IPS-15b (cell line): ENCODE results near the gene C12orf75.
"Not testable (repeated sequence)": the region's sequence is repeated elsewhere in the genome, so short reads cannot be mapped to it uniquely, and the experiment has no call there.

Experiments
- H3K27me3 ChIP-seq: one replicate; pipeline ENCODE4 v1.6.1; 2013; ENCODE audit warnings: low read length; ENCODE audit not compliant: control insufficient read depth, insufficient read depth
- H3K36me3 ChIP-seq: one replicate; pipeline ENCODE4 v1.6.1; 2013; ENCODE audit warnings: low read length; ENCODE audit not compliant: control insufficient read depth, insufficient read depth
- H3K4me1 ChIP-seq: one replicate; pipeline ENCODE4 v1.6.1; 2013; ENCODE audit warnings: mild to moderate bottlenecking, low read length; ENCODE audit not compliant: control insufficient read depth, insufficient read depth
- H3K4me3 ChIP-seq: one replicate; pipeline ENCODE4 v1.5.1; 2013; ENCODE audit warnings: low read depth, low read length
- H3K9ac ChIP-seq: one replicate; pipeline ENCODE4 v1.6.1; 2013; ENCODE audit warnings: low read depth, mild to moderate bottlenecking, low read length
- H3K9me3 ChIP-seq: one replicate; pipeline ENCODE4 v1.6.1; 2013; ENCODE audit warnings: mild to moderate bottlenecking, low read length; ENCODE audit not compliant: control insufficient read depth, insufficient read depth

The C12orf75 gene

DNA sequence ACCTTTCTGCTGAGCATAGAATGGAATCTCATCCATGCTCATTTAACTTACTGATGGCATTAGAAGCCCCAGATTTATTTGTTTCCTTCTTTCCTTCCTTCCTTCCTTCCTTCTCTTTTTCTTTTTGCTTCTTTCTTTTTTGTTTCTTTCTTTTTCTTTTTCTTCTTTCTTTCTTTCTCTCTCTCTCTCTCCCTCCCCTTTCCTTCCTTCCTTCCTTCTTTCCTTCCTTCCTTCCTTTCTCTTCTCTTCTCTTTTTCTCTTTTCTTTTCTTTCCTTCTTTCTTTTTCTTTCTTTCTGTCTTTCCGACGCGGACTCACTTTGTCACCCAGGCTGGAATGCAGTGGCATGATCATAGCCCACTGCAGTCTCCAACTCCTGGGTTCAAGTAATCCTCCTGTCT, 55.9 kb downstream of the C12orf75 start:
- no peaks in the 10 kb centered on the region for H3K4me1 ChIP-seq
- no peak overlapping the region for H3K4me3 ChIP-seq
- no peaks in the 10 kb centered on the region for H3K27me3 ChIP-seq
- H3K9me3 ChIP-seq: no peaks in the 10 kb centered on the region
- H3K9ac ChIP-seq: no peak overlapping the region
- no peaks in the 10 kb centered on the region for H3K36me3 ChIP-seq

GRCh38 chr12:105391231-105391630, 60.7 kb downstream of the C12orf75 start:
- H3K9me3 ChIP-seq: no peaks in the 10 kb centered on the region

DNA sequence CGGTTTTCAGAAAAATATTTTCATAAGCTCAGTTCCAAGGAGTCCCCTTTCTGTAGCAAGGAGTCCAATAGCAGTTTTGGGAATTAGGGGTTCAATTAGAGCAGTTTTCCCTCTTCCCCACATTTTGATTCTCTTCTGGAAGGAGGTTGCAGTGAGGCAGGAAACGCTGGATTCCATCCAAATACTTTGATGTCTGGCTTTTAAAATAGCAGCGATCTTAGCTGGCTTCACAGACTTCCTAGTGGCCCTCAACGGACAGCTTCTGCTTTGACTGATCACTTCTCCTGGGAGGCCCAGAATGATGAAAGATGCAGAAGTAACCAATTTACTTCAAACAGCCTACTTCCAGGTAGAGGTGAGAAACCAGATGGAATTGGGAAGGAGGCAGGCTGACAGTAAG, 63.1 kb downstream of the C12orf75 start:
- Histone ChIP-seq H3K9ac (no peak overlapping the region), H3K9me3 (no peaks in the 10 kb centered on the region), H3K36me3 (no peaks in the 10 kb centered on the region), H3K4me3 (no peak overlapping the region), H3K27me3 (no peaks in the 10 kb centered on the region), H3K4me1 (no peaks in the 10 kb centered on the region)

More at GRCh38 chr12:105391231-105391630, 60.7 kb downstream of the C12orf75 start:
- Histone ChIP-seq H3K27me3 (no peaks in the 10 kb centered on the region), H3K4me1 (no peaks in the 10 kb centered on the region), H3K4me3 (no peak overlapping the region), H3K9ac (no peak overlapping the region), H3K36me3 (no peaks in the 10 kb centered on the region)

DNA sequence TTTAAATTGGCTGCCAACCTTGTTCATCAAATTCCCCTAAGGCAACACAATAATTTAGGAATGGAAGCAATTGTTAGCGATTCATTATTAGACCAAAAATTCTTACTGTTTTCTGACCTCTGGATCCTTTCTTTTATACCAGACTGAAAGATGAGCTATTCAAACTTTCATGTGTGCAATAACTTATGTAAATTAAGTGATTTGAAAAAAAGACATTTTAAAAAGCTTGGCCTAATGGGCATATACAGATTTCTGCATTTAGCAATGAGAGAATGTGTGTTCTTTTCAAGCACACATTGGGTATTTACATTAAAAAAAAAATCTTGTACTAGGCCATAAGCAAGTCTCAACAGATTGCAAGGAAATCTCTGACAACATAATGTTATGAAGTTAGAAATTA, 65.5 kb downstream of the C12orf75 start:
- Histone ChIP-seq H3K4me1 (no peaks in the 10 kb centered on the region), H3K9me3 (no peaks in the 10 kb centered on the region), H3K9ac (no peak overlapping the region), H3K27me3 (no peaks in the 10 kb centered on the region), H3K36me3 (no peaks in the 10 kb centered on the region), H3K4me3 (no peak overlapping the region)

GRCh38 chr12:105396983-105397382, 66.5 kb downstream of the C12orf75 start:
- no peak overlapping the region for H3K9ac ChIP-seq
- no peaks in the 10 kb centered on the region for H3K9me3 ChIP-seq
- no peak overlapping the region for H3K4me3 ChIP-seq
- no peaks in the 10 kb centered on the region for H3K4me1 ChIP-seq
- H3K27me3 ChIP-seq: no peaks in the 10 kb centered on the region
- no peaks in the 10 kb centered on the region for H3K36me3 ChIP-seq

DNA sequence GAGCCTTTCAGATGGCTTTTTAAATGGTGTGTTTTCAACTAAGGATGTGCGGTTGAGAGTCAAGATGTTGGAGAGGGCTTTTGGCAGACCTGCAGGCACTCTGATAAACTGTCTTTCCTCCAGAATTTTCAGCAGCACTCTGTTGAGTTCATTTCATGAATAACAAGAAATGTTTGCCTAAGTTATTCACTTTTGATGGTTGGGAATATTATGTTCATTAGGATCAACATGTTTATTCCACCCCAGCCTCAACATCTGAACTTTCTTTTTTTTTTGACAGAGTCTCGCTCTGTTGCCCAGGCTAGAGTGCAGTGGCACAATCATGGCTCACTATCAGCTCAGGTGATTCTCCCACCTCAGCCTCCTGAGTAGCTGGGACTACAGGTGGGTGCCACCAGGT, 68.4 kb downstream of the C12orf75 start:
- Histone ChIP-seq H3K9me3 (no peaks in the 10 kb centered on the region), H3K27me3 (no peaks in the 10 kb centered on the region), H3K9ac (no peak overlapping the region), H3K4me3 (no peak overlapping the region), H3K36me3 (no peaks in the 10 kb centered on the region), H3K4me1 (no peaks in the 10 kb centered on the region)

DNA sequence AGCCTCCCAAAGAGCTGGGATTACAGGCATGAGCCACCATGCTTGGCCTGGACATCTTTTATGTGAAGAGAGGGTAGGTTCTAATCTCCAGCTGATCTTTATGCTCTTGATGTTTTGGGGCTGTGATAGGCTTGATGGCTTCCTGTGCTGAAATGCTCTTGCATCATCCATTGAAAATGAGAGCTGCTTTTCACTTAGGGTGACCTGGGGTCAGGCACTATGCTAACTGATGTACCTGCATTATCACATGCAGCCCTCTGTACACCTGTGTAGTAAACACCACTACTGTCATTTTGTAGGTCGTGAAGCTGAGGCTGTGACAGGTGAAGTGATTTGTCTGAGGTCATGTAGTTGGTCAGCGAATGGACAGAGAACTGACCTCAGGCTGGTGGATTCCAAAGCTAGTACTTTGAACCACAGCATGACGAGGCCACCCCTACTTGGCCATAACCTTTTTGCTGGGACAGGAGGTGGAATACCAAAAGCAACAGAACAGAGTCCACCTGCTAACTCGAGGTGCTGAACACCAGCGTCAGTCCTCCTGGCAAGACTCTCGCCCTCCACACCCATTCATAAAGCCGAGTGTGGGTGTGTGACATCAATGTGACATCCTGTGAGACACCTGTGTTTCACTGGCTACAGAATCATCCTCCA, 69.1 kb downstream of the C12orf75 start:
- Histone ChIP-seq H3K27me3 (no peaks in the 10 kb centered on the region), H3K36me3 (no peaks in the 10 kb centered on the region), H3K4me1 (no peaks in the 10 kb centered on the region), H3K9me3 (no peaks in the 10 kb centered on the region), H3K9ac (no peak overlapping the region), H3K4me3 (no peak overlapping the region)

- H3K36me3 ChIP-seq: no peaks in the 10 kb centered on the region
- no peak overlapping the region for H3K9ac ChIP-seq
- no peaks in the 10 kb centered on the region for H3K9me3 ChIP-seq
- H3K4me3 ChIP-seq: no peak overlapping the region
- no peaks in the 10 kb centered on the region for H3K27me3 ChIP-seq
- no peaks in the 10 kb centered on the region for H3K4me1 ChIP-seq
Observed at GRCh38 chr12:105400227-105400626, 69.7 kb downstream of the C12orf75 start.

DNA sequence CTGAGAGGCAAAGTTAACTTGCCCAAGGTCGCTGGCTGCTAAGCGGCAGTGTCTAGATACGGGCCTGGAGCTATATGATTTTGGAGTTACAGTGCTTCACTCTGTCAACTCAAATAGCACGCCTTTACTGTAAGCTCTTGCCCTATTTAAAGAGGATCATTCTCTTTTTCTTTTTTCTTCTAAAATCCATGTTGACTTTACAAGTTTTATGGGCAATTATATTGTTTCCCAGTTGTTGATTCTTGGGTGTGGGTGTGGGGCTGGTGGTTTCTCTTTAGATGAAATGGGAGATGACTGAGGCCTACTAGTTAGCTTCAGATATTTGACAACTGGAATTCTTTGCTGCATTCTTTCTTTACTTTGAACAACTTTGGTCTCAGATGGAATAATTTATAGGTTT, 70.7 kb downstream of the C12orf75 start:
- H3K27me3 ChIP-seq: no peaks in the 10 kb centered on the region
- no peaks in the 10 kb centered on the region for H3K9me3 ChIP-seq
- no peaks in the 10 kb centered on the region for H3K36me3 ChIP-seq
- H3K9ac ChIP-seq: no peak overlapping the region
- H3K4me3 ChIP-seq: no peak overlapping the region
- H3K4me1 ChIP-seq: no peaks in the 10 kb centered on the region

DNA sequence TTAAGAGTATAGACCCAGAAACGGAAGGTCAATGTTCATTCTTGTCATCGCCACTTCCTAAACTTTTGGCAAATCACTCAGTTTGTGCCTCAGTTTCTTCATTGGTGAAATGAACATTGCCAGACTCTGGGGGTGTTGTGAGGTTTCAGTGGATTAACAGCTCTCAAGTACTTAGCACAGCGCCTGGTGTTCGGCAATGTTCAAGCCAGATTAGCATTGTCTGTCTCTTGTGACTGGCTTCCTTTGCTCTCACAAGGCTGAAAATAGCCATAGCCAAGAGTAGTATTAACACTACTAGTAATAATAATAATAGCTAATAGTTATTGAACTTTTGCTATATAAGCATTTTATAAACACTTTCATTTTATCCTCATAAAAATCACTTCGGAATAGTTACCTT, 71.9 kb downstream of the C12orf75 start:
- Histone ChIP-seq H3K9ac (no peak overlapping the region), H3K36me3 (no peaks in the 10 kb centered on the region), H3K4me3 (no peak overlapping the region), H3K4me1 (no peaks in the 10 kb centered on the region), H3K9me3 (no peaks in the 10 kb centered on the region), H3K27me3 (no peaks in the 10 kb centered on the region)

- Histone ChIP-seq H3K4me3 (no peak overlapping the region), H3K27me3 (no peaks in the 10 kb centered on the region), H3K9me3 (no peaks in the 10 kb centered on the region), H3K4me1 (no peaks in the 10 kb centered on the region), H3K36me3 (no peaks in the 10 kb centered on the region), H3K9ac (no peak overlapping the region)
Observed at GRCh38 chr12:105403095-105403494, 72.6 kb downstream of the C12orf75 start.

- not testable (repeated sequence) for H3K27me3 ChIP-seq, H3K9ac ChIP-seq, H3K4me3 ChIP-seq, H3K36me3 ChIP-seq, H3K4me1 ChIP-seq, H3K9me3 ChIP-seq
Observed at GRCh38 chr12:105404134-105404533, 73.6 kb downstream of the C12orf75 start.
